ENCODE data around the gene CELF2. TPM values are rescaled to one million over a fixed set of nuclear protein-coding genes. Genes with fewer than 3 reads are reported as not detected.

CELF2 gene
- total RNA-seq, 1 donor from 2014 or later = 110 TPM

DNA sequence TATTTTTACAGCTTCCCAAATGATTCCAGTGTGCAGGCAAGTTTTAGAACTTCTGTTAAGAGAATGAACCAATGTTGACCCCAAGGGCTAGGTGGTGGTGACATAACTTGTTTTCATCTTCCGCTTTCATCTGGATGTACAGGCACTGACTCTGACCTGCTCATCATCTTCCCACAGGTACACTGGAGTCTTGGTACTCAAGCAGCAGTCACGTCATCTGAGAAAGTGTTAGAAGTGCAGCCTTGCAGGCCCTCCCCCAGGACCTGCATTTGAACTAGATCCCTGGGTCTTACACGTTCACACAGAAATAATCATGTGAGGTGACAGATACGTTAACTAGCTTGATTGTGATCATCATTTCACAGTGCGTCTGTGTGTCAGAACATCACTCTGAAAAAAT is 212.2 kb downstream of the CELF2 start:
- Histone ChIP-seq H3K4me3 (no peak overlapping the region), H3K27ac (no peak overlapping the region), H3K36me3 (peaks cover 10% of the 10 kb centered on the region), H3K4me1 (peaks cover 9% of the 10 kb centered on the region), H3K27me3 (no peaks in the 10 kb centered on the region), H3K9me3 (no peaks in the 10 kb centered on the region)
- intact Hi-C loops (cut with DNase I) = no loop called here
- ATAC-seq (no peak), DNase-seq (no peak)
- TF ChIP-seq, protein P1, sequence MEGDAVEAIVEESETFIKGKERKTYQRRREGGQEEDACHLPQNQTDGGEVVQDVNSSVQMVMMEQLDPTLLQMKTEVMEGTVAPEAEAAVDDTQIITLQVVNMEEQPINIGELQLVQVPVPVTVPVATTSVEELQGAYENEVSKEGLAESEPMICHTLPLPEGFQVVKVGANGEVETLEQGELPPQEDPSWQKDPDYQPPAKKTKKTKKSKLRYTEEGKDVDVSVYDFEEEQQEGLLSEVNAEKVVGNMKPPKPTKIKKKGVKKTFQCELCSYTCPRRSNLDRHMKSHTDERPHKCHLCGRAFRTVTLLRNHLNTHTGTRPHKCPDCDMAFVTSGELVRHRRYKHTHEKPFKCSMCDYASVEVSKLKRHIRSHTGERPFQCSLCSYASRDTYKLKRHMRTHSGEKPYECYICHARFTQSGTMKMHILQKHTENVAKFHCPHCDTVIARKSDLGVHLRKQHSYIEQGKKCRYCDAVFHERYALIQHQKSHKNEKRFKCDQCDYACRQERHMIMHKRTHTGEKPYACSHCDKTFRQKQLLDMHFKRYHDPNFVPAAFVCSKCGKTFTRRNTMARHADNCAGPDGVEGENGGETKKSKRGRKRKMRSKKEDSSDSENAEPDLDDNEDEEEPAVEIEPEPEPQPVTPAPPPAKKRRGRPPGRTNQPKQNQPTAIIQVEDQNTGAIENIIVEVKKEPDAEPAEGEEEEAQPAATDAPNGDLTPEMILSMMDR (IDR thresholded peaks at IDR 0.05) = no peak

- no peak for ATAC-seq
- intact Hi-C loops (cut with DNase I) = no loop called here
- DNase-seq = no peak
- Histone ChIP-seq H3K36me3 (peaks cover 10% of the 10 kb centered on the region), H3K4me1 (peaks cover 9% of the 10 kb centered on the region), H3K27me3 (no peaks in the 10 kb centered on the region), H3K4me3 (no peak overlapping the region), H3K9me3 (no peaks in the 10 kb centered on the region), H3K27ac (no peak overlapping the region)
- TF ChIP-seq, protein P1 (IDR thresholded peaks at IDR 0.05) = no peak
Observed at GRCh38 chr10:11230498-11231167, 213.0 kb downstream of the CELF2 start.

DNA sequence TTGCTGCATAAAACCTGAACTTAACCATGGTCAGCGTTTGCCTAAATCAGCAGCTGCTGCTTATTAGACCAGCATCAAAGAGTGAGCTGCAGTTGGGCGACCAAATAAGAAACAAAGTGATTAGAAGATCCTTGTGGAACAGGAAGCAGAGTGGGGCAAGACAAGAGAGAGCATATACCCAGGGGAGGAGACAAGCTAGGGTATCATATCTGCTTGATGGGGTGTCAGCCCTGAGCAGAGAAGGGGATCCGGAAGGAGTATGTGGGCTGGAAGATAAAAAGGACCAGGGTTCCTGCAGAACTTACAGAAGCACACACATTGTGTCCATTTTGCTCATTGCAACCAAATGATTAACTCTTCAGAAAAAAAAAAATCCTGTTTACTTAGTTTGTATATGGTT is 213.6 kb downstream of the CELF2 start:
- no peaks in the 10 kb centered on the region for H3K9me3 ChIP-seq
- intact Hi-C loops (cut with DNase I) = no loop called here
- DNase-seq (no peak), ATAC-seq (no peak)
- TF ChIP-seq, protein P1 (IDR thresholded peaks at IDR 0.05) = no peak
- H3K27me3 ChIP-seq = no peaks in the 10 kb centered on the region
- no peak overlapping the region for H3K4me3 ChIP-seq
- no peak overlapping the region for H3K27ac ChIP-seq
- H3K4me1 ChIP-seq = peaks cover 6% of the 10 kb centered on the region
- H3K36me3 ChIP-seq = peaks cover 10% of the 10 kb centered on the region

GRCh38 chr10:11232222-11232961 is 214.7 kb downstream of the CELF2 start:
- TF ChIP-seq, protein P1 (IDR thresholded peaks at IDR 0.05) = no peak
- no peaks in the 10 kb centered on the region for H3K4me1 ChIP-seq

GRCh38 chr10:11234857-11235531 is 217.3 kb downstream of the CELF2 start:
- peaks cover 5% of the 10 kb centered on the region for H3K36me3 ChIP-seq
- TF ChIP-seq, protein P1 (IDR thresholded peaks at IDR 0.05) = no peak
- H3K4me1 ChIP-seq = peaks cover 6% of the 10 kb centered on the region
- H3K27ac ChIP-seq = no peak overlapping the region
- H3K9me3 ChIP-seq = no peaks in the 10 kb centered on the region
- no peak for ATAC-seq
- H3K4me3 ChIP-seq = no peak overlapping the region
- no peak for DNase-seq
- no peaks in the 10 kb centered on the region for H3K27me3 ChIP-seq
- intact Hi-C loops (cut with DNase I) = no loop called here

More at GRCh38 chr10:11232222-11232961, 214.7 kb downstream of the CELF2 start:
- Histone ChIP-seq H3K9me3 (no peaks in the 10 kb centered on the region), H3K27ac (no peak overlapping the region), H3K27me3 (no peaks in the 10 kb centered on the region), H3K4me3 (no peak overlapping the region), H3K36me3 (peaks cover 10% of the 10 kb centered on the region)
- ATAC-seq = no peak
- intact Hi-C loops (cut with DNase I) = no loop called here
- no peak for DNase-seq
